Hepatocyte (in vitro differentiated cells): ENCODE data around the gene CHST13.

Experiments
- CTCF ChIP-seq: fragments of 200-600 bp; sonication (generic); IDR thresholded peaks from 2 replicates; pipeline ENCODE4 v1.5.1; 2016; ENCODE audit warnings: antibody characterized with exemption, mild to moderate bottlenecking; ENCODE audit not compliant: poor library complexity
- EZH2 ChIP-seq: fragments of 200-600 bp; sonication (generic); IDR thresholded peaks from 2 replicates; pipeline ENCODE4 v1.6.1; 2016; ENCODE audit warnings: antibody characterized with exemption, mild to moderate bottlenecking, borderline replicate concordance
- EZH2phosphoT487 ChIP-seq: fragments of 200-600 bp; sonication (generic); IDR thresholded peaks from one replicate; pipeline ENCODE4 v1.6.1; 2018; ENCODE audit warnings: antibody characterized with exemption, mild to moderate bottlenecking, low read depth, moderate library complexity; ENCODE audit not compliant: unreplicated experiment, severe bottlenecking

DNA sequence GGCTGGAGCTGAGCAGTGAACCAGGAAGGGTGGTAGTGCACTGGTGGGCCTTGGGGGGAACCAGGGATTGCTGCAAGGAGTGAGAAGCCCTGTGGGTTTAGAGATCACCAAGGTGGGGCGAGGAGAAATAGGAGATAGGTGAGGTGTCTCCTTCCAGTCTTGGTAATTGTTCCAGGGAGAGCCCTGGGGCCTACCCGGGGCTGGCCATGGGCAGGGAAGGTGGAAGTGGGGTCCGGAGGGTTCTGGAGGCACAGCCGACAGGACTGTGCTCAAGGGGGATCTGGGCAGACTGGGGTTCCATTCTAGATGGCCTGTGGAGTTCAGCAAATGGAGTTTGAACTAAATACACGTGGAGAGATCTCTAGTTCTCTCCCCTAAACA lies 4.5 kb downstream of the CHST13 start:
- TF ChIP-seq EZH2: no peak
- TF ChIP-seq CTCF: no peak
- no peak for TF ChIP-seq EZH2phosphoT487
